Ovary (tissue), 9 donors: Measurements from ENCODE around the gene PLCL1. TPM values are rescaled to one million over a fixed set of nuclear protein-coding genes. Genes with fewer than 3 reads are reported as not detected.

Experiments
- DNase-seq, 5 donors: peaks; one replicate each; pipeline ENCODE4 v3.0.0-alpha.2; 2019 to 2020
- H3K27ac ChIP-seq, 2 donors: fragments of 200-600 bp; one replicate each; pipeline versions ENCODE4 v1.5.1 to v1.8.0; 2019 to 2022
- H3K27me3 ChIP-seq: fragments of 200-600 bp; one replicate; pipeline ENCODE4 v1.8.0; 2022
- H3K36me3 ChIP-seq: fragments of 200-600 bp; sonication (generic); one replicate; pipeline ENCODE4 v1.5.1; 2019
- H3K4me1 ChIP-seq: one replicate; pipeline ENCODE4 v1.8.1; 2013; ENCODE audit warnings: mild to moderate bottlenecking, moderate library complexity; ENCODE audit not compliant: insufficient read depth
- H3K4me3 ChIP-seq: fragments of 200-600 bp; sonication (generic); one replicate; pipeline ENCODE4 v1.5.1; 2017
- H3K9me3 ChIP-seq, 2 donors: fragments of 200-600 bp in 1 of 2; sonication (generic) in 1 of 2; one replicate each; pipeline versions ENCODE4 v1.5.1 to v1.8.1; 2013 to 2019; ENCODE audit warnings: mild to moderate bottlenecking in 1 of 2, moderate library complexity in 1 of 2
- CTCF ChIP-seq, 3 donors: fragments of 450-650 bp in 2 of 3; fragments of 200-600 bp in 1 of 3; IDR thresholded peaks; one replicate each; pipeline versions ENCODE4 v1.5.1 to v1.8.0; 2016 to 2022; ENCODE audit warnings: antibody characterized with exemption in 3 of 3, mild to moderate bottlenecking in 1 of 3
- EP300 ChIP-seq: sonication (generic); formaldehyde crosslinking; IDR thresholded peaks from one replicate; pipeline ENCODE4 v1.6.1; 2017; ENCODE audit warnings: antibody characterized with exemption
- POLR2A ChIP-seq: fragments of 450-650 bp; IDR thresholded peaks from one replicate; pipeline ENCODE4 v1.6.1; 2017; ENCODE audit warnings: antibody characterized with exemption, mild to moderate bottlenecking, moderate library complexity
- WGBS, 3 donors: extraction: QIAGEN DNeasy Blood & Tissue Kit in 1 of 3; methylation state at CpG; one replicate each; pipeline versions ENCODE4 v1.1.5 to v1.1.7; 2013 to 2017; 5-methylcytosine and 5-hydroxymethylcytosine counted together
- intact Hi-C, 4 donors: fragments of 100-400 bp; cut with DNase I; formaldehyde crosslinking; loops; one replicate each; pipeline versions ENCODE4 v1.11.0 to v1.15.1; 2022 to 2023
- polyA plus RNA-seq, 2 donors: library from polyadenylated mRNA; stranded (reverse); fragments of 200-250 nt in 1 of 2; fragments of 350-450 nt in 1 of 2; fragmentation: Illumina TruSeq in 1 of 2; extraction: RNeasy Lipid Tissue Mini Kit (QIAGEN cat#74804) in 1 of 2; gene quantifications; one replicate each; pipeline ENCODE4 v1.2.3, GENCODE V29; 2013 to 2014
- total RNA-seq, 7 donors: library from RNA; depleted of rRNA in 2 of 7; stranded (reverse); fragments of >200 nt in 2 of 7; fragmentation: NEBNext Ultra II Directional in 3 of 7; extraction: Animal tissue kit (Norgen Biotek cat#: 25700) in 3 of 7; gene quantifications; one replicate each; pipeline versions ENCODE4 v1.1.0 to v1.2.4, GENCODE V29; 2016 to 2023
- donor health status: DM: no; HTN: no; CAD: no; lungs with moderate emphysema.
- donor health status: DM: no; HTN: no; CAD: no.
- donor health status: Bipolar disorder and iron deficiency.
- donor health status: DM: yes; HTN: yes; CAD: no.
- donor health status: DM: no; HTN: no; CAD: no.
- donor health status: DM: yes; HTN: yes; CAD: no.

Gene PLCL1
- total and polyA plus RNA-seq, 9 donors: 8.4 to 17.9 (median 11.1) TPM

DNA sequence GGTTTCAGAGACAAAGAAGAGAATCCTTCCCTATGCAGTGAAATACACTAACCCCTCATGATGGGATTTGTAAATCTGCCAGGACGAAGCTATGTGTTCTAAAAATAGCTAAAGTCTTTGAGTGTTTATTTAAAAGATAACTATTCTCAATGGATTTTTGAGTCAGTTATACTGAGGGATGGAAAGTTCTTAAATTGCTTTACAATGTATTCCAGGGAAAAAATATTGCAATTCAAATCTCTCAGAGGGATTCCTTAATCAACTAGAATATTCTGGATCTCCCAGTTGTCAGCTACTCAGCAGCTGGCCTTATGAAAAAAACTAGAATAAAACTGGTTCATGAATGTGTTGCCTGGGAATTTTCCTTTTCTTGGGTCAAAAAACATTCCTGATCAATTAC, 312.4 kb downstream of the PLCL1 start:
- no peaks in the 10 kb centered on the region for H3K36me3 ChIP-seq

GRCh38 chr2:198117406-198118041, 313.1 kb downstream of the PLCL1 start:
- intact Hi-C loops: no loop called here
- H3K27me3 ChIP-seq: no peaks in the 10 kb centered on the region
- H3K4me3 ChIP-seq: no peak overlapping the region
- DNase-seq: no peak
- TF ChIP-seq POLR2A: no peak
- TF ChIP-seq EP300: no peak
- TF ChIP-seq CTCF (IDR thresholded peaks at IDR 0.05): no peak
- H3K9me3 ChIP-seq: no peaks in the 10 kb centered on the region
- no peak overlapping the region for H3K27ac ChIP-seq
- peaks cover 4% of the 10 kb centered on the region for H3K4me1 ChIP-seq
- 91 to 94% (median 93%) methylated on average over 4 of the region's 4 CpGs for WGBS, 3 donors
- no peaks in the 10 kb centered on the region for H3K36me3 ChIP-seq

More for the DNA sequence above, 312.4 kb downstream of the PLCL1 start:
- H3K27me3 ChIP-seq: no peaks in the 10 kb centered on the region
- H3K9me3 ChIP-seq: no peaks in the 10 kb centered on the region
- 11 to 16% (median 16%) methylated on average over 1 of the region's 1 CpG for WGBS, 3 donors
- DNase-seq: no peak
- peaks cover 4% of the 10 kb centered on the region for H3K4me1 ChIP-seq
- no peak overlapping the region for H3K27ac ChIP-seq
- intact Hi-C loops: no loop called here
- no peak overlapping the region for H3K4me3 ChIP-seq
- TF ChIP-seq POLR2A (no peak), CTCF (IDR thresholded peaks at IDR 0.05) (no peak), EP300 (no peak)

DNA sequence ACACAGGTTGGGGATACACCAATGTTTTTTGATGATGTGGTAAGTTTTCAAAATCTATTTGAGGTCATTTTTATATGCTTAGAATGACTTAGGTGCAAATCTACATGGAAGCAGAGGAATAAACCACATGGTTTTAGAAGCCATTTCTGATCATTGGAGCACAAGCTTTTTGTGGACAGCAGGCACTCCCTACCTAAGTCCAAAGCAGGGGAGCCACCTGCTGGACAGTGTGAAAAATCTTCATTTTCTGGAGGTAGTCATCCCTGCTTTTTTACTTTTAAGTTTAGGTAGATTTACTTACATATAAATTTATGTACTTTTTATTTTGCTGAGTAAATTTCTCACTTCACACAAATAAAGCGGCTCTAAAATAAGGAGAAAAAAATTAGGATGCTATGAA, 323.2 kb downstream of the PLCL1 start:
- Histone ChIP-seq H3K27me3 (no peaks in the 10 kb centered on the region), H3K9me3 (no peaks in the 10 kb centered on the region), H3K4me1 (no peaks in the 10 kb centered on the region), H3K4me3 (no peak overlapping the region), H3K36me3 (no peaks in the 10 kb centered on the region), H3K27ac (no peak overlapping the region)
- DNase-seq: peak; percentile 24 to 56 (median 40)
- WGBS, 3 donors: 89 to 93% (median 92%) methylated on average over 1 of the region's 1 CpG
- TF ChIP-seq POLR2A (no peak), CTCF (IDR thresholded peaks at IDR 0.05) (peak; percentile 16 to 53 (median 27))
- intact Hi-C loops: loop anchor here in 3 of 4 donors (2.0 to 5.0 kb wide), 3 partner anchors 320 to 325 kb away; partner anchors contain the start of gene PLCL1 (in 1 of the 3)

DNA sequence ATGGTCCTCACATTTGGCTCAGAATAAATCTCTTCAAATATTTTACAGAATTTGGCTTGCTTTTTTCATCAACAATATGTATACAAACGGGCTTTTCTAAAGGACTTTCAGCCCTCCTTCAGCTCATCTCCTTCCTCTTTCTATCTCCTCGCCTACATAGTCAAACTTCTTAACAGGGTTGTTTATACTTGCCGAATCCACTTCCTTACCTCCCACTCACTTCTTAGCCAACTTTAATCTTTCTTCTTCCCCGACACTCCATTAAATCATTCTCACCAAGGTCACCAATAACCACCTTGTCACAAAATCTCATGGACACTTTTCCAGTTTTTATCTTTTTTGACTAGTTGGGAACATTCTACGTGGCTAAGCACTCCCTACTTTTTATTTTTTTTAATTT, 325.2 kb downstream of the PLCL1 start:
- H3K4me3 ChIP-seq: no peak overlapping the region
- H3K36me3 ChIP-seq: no peaks in the 10 kb centered on the region
- H3K27me3 ChIP-seq: no peaks in the 10 kb centered on the region
- TF ChIP-seq EP300: no peak
- intact Hi-C loops: loop anchor here in 3 of 4 donors (5.0 to 10.0 kb wide), 3 partner anchors 322 to 327 kb away; partner anchors contain the start of gene PLCL1 (in 2 of the 3)
- H3K4me1 ChIP-seq: no peaks in the 10 kb centered on the region
- no peak for DNase-seq
- 52 to 64% (median 61%) methylated on average over 5 of the region's 5 CpGs for WGBS, 3 donors
- H3K9me3 ChIP-seq: no peaks in the 10 kb centered on the region
- no peak overlapping the region for H3K27ac ChIP-seq

GRCh38 chr2:198134293-198134955, 330.0 kb downstream of the PLCL1 start:
- H3K27me3 ChIP-seq: no peaks in the 10 kb centered on the region
- intact Hi-C loops: loop anchor here in 1 of 4 donors (10.0 kb wide), 1 partner anchor 330 kb away; the partner anchor contains the start of gene PLCL1
- no peak overlapping the region for H3K4me3 ChIP-seq
- no peaks in the 10 kb centered on the region for H3K9me3 ChIP-seq
- DNase-seq: no peak
- 86 to 90% (median 89%) methylated on average over 6 of the region's 6 CpGs for WGBS, 3 donors
- H3K27ac ChIP-seq: no peak overlapping the region
- TF ChIP-seq POLR2A (no peak), CTCF (IDR thresholded peaks at IDR 0.05) (no peak), EP300 (no peak)
- no peaks in the 10 kb centered on the region for H3K36me3 ChIP-seq
- H3K4me1 ChIP-seq: no peaks in the 10 kb centered on the region
